Measurements from ENCODE around the gene MBTD1. TPM values are rescaled to one million over a fixed set of nuclear protein-coding genes. Genes with fewer than 3 reads are reported as not detected.
A peak's percentile ranks its signal among the peaks of the same experiment; 100 is the strongest.

The MBTD1 gene
- total and polyA plus RNA-seq, 9 of the 15 experiments (the other 6 are each of a cell fraction or from before 2014, with no cell fraction given) = 2.1 to 26.3 (median 13.3) TPM

DNA sequence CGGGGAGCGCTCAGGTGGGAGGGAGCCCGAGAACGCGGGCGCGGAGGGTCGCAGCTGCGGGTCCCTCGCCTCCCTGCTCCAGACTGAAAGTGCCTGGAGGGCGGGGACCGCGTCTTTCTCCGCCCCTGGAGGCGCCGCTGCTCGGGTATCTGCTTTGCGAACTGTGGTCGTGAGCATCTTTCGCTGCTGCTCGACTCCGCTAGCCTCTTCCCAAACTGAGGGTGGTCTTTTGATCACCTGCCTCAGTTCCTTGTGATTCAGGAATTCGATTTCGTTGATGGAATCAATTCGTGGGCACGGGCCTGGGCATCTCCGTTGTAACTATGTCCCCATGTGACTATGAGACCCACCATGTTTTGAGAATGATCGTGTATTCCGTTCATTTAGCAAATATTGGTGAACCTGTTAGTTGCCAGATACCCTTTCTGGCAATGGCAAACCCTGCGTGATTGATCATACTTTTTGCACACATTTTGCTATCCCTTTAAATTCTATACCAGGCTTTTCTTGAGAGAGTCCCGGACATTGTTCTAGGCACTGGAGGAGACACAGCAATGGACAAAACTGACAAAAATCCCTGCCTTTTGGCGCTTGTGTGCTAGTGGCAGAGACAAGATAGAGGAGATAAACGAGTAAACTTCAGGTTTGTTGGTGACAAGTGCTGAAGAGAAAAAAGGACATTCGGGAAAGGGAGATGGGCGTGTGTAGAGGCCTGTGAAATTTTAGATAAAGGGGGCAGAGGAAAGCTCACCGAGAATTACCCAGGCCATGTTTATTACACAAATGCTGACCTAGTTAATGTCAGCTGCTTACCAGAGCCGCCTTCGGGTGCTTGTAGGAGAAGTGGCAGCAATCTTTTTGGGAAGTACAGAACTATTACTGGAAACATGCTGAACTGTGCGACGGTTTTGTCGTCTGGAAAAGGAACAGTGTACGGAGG lies 1.4 kb upstream of the MBTD1 start (continued):
- TF ChIP-seq, protein P1, sequence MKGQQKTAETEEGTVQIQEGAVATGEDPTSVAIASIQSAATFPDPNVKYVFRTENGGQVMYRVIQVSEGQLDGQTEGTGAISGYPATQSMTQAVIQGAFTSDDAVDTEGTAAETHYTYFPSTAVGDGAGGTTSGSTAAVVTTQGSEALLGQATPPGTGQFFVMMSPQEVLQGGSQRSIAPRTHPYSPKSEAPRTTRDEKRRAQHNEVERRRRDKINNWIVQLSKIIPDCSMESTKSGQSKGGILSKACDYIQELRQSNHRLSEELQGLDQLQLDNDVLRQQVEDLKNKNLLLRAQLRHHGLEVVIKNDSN (CRISPR knock-in tag; IDR thresholded peaks at IDR 0.05) = peak; percentile 33; the same call in 1 of the 2 replicates
- TF ChIP-seq, protein P2, sequence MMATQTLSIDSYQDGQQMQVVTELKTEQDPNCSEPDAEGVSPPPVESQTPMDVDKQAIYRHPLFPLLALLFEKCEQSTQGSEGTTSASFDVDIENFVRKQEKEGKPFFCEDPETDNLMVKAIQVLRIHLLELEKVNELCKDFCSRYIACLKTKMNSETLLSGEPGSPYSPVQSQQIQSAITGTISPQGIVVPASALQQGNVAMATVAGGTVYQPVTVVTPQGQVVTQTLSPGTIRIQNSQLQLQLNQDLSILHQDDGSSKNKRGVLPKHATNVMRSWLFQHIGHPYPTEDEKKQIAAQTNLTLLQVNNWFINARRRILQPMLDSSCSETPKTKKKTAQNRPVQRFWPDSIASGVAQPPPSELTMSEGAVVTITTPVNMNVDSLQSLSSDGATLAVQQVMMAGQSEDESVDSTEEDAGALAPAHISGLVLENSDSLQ (IDR thresholded peaks at IDR 0.05) = 0 out of 2 replicates have a peak, but pooled peaks have one; percentile 13
- TF ChIP-seq, protein P3, sequence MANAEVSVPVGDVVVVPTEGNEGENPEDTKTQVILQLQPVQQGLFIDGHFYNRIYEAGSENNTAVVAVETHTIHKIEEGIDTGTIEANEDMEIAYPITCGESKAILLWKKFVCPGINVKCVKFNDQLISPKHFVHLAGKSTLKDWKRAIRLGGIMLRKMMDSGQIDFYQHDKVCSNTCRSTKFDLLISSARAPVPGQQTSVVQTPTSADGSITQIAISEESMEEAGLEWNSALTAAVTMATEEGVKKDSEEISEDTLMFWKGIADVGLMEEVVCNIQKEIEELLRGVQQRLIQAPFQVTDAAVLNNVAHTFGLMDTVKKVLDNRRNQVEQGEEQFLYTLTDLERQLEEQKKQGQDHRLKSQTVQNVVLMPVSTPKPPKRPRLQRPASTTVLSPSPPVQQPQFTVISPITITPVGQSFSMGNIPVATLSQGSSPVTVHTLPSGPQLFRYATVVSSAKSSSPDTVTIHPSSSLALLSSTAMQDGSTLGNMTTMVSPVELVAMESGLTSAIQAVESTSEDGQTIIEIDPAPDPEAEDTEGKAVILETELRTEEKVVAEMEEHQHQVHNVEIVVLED (CRISPR knock-in tag; IDR thresholded peaks at IDR 0.05) = no peak
- TF ChIP-seq SMARCA5 (IDR thresholded peaks at IDR 0.05) = no peak
- no peak for TF ChIP-seq PML (IDR thresholded peaks at IDR 0.05; ENCODE audit: low read length)
- TF ChIP-seq MCM7 (IDR thresholded peaks at IDR 0.05) = no peak
- TF ChIP-seq, protein P4, sequence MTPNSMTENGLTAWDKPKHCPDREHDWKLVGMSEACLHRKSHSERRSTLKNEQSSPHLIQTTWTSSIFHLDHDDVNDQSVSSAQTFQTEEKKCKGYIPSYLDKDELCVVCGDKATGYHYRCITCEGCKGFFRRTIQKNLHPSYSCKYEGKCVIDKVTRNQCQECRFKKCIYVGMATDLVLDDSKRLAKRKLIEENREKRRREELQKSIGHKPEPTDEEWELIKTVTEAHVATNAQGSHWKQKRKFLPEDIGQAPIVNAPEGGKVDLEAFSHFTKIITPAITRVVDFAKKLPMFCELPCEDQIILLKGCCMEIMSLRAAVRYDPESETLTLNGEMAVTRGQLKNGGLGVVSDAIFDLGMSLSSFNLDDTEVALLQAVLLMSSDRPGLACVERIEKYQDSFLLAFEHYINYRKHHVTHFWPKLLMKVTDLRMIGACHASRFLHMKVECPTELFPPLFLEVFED (CRISPR knock-in tag; conservative IDR thresholded peaks at IDR 0.05) = no peak
- no peak for TF ChIP-seq HNRNPUL1 (IDR thresholded peaks at IDR 0.05; ENCODE audit: low read length)
- peak; percentile 80 for TF ChIP-seq ZBTB17 (CRISPR knock-in tag; IDR thresholded peaks at IDR 0.05)
- TF ChIP-seq NFE2L1 (tag; IDR thresholded peaks at IDR 0.05; ENCODE audit: borderline replicate concordance, low read depth) = no peak
- TF ChIP-seq, protein P5, sequence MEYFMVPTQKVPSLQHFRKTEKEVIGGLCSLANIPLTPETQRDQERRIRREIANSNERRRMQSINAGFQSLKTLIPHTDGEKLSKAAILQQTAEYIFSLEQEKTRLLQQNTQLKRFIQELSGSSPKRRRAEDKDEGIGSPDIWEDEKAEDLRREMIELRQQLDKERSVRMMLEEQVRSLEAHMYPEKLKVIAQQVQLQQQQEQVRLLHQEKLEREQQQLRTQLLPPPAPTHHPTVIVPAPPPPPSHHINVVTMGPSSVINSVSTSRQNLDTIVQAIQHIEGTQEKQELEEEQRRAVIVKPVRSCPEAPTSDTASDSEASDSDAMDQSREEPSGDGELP (CRISPR knock-in tag; IDR thresholded peaks at IDR 0.05; ENCODE audit: borderline replicate concordance) = no peak
- TF ChIP-seq, protein P6, sequence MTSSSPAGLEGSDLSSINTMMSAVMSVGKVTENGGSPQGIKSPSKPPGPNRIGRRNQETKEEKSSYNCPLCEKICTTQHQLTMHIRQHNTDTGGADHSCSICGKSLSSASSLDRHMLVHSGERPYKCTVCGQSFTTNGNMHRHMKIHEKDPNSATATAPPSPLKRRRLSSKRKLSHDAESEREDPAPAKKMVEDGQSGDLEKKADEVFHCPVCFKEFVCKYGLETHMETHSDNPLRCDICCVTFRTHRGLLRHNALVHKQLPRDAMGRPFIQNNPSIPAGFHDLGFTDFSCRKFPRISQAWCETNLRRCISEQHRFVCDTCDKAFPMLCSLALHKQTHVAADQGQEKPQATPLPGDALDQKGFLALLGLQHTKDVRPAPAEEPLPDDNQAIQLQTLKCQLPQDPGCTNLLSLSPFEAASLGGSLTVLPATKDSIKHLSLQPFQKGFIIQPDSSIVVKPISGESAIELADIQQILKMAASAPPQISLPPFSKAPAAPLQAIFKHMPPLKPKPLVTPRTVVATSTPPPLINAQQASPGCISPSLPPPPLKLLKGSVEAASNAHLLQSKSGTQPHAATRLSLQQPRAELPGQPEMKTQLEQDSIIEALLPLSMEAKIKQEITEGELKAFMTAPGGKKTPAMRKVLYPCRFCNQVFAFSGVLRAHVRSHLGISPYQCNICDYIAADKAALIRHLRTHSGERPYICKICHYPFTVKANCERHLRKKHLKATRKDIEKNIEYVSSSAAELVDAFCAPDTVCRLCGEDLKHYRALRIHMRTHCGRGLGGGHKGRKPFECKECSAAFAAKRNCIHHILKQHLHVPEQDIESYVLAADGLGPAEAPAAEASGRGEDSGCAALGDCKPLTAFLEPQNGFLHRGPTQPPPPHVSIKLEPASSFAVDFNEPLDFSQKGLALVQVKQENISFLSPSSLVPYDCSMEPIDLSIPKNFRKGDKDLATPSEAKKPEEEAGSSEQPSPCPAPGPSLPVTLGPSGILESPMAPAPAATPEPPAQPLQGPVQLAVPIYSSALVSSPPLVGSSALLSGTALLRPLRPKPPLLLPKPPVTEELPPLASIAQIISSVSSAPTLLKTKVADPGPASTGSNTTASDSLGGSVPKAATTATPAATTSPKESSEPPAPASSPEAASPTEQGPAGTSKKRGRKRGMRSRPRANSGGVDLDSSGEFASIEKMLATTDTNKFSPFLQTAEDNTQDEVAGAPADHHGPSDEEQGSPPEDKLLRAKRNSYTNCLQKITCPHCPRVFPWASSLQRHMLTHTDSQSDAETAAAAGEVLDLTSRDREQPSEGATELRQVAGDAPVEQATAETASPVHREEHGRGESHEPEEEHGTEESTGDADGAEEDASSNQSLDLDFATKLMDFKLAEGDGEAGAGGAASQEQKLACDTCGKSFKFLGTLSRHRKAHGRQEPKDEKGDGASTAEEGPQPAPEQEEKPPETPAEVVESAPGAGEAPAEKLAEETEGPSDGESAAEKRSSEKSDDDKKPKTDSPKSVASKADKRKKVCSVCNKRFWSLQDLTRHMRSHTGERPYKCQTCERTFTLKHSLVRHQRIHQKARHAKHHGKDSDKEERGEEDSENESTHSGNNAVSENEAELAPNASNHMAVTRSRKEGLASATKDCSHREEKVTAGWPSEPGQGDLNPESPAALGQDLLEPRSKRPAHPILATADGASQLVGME (CRISPR knock-in tag; IDR thresholded peaks at IDR 0.05) = no peak
- TF ChIP-seq, protein P7, sequence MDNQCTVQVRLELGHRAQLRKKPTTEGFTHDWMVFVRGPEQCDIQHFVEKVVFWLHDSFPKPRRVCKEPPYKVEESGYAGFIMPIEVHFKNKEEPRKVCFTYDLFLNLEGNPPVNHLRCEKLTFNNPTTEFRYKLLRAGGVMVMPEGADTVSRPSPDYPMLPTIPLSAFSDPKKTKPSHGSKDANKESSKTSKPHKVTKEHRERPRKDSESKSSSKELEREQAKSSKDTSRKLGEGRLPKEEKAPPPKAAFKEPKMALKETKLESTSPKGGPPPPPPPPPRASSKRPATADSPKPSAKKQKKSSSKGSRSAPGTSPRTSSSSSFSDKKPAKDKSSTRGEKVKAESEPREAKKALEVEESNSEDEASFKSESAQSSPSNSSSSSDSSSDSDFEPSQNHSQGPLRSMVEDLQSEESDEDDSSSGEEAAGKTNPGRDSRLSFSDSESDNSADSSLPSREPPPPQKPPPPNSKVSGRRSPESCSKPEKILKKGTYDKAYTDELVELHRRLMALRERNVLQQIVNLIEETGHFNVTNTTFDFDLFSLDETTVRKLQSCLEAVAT (IDR thresholded peaks at IDR 0.05) = peak in 1 of 2 experiments; percentile 38; a peak in 1 of 4 replicates
